Dorsolateral prefrontal cortex (tissue), 118 donors: ENCODE data around the gene RASA2. TPM values are rescaled to one million over a fixed set of nuclear protein-coding genes. Genes with fewer than 3 reads are reported as not detected.

Source experiments
- total RNA-seq, 120 experiments: library from RNA; stranded (reverse); gene quantifications; one replicate each; pipeline versions ENCODE4 v1.2.3 to v1.2.4, GENCODE V29; 2022

RASA2 gene
- total RNA-seq, 120 experiments from 2014 or later, result 19.8 to 49.0 (median 31.1) TPM

Other genes with a start within 250 kb of the RASA2 start
- 100 to 1,000 TPM; 101 to 187 (median 131) TPM for gene ZBTB38, start 118.5 kb upstream of the RASA2 start, total RNA-seq